Rectal smooth muscle tissue (tissue), 1 donor: ENCODE data around the gene OSBPL6.
"Not testable (repeated sequence)": the region's sequence is repeated elsewhere in the genome, so short reads cannot be mapped to it uniquely, and the experiment has no call there.

Experiments
- H3K27ac ChIP-seq: one replicate; pipeline ENCODE4 v1.7.0; 2013; ENCODE audit warnings: low read depth, low read length, inconsistent platforms
- H3K27me3 ChIP-seq: one replicate; pipeline ENCODE4 v1.7.0; 2013; ENCODE audit warnings: low read length; ENCODE audit not compliant: control insufficient read depth, insufficient read depth
- H3K36me3 ChIP-seq: one replicate; pipeline ENCODE4 v1.7.0; 2013; ENCODE audit warnings: low read length; ENCODE audit not compliant: control insufficient read depth, insufficient read depth
- H3K4me1 ChIP-seq: one replicate; pipeline ENCODE4 v1.7.0; 2013; ENCODE audit warnings: low read length; ENCODE audit not compliant: control insufficient read depth, insufficient read depth
- H3K4me3 ChIP-seq: one replicate; pipeline ENCODE4 v1.7.0; 2013; ENCODE audit warnings: low read length
- H3K9ac ChIP-seq: one replicate; pipeline ENCODE4 v1.7.0; 2013; ENCODE audit warnings: low read length

The OSBPL6 gene

GRCh38 chr2:178301649-178302238 lies 107.4 kb downstream of the OSBPL6 start:
- H3K27me3 ChIP-seq, result no peaks in the 10 kb centered on the region
- H3K4me3 ChIP-seq, result no peak overlapping the region
- H3K9ac ChIP-seq, result no peak overlapping the region
- H3K36me3 ChIP-seq, result no peaks in the 10 kb centered on the region
- H3K4me1 ChIP-seq, result no peaks in the 10 kb centered on the region
- H3K27ac ChIP-seq, result no peak overlapping the region

- H3K36me3 ChIP-seq, result no peaks in the 10 kb centered on the region
- no peak overlapping the region for H3K27ac ChIP-seq
- H3K9ac ChIP-seq, result no peak overlapping the region
- no peak overlapping the region for H3K4me3 ChIP-seq
- no peaks in the 10 kb centered on the region for H3K27me3 ChIP-seq
- no peaks in the 10 kb centered on the region for H3K4me1 ChIP-seq
Measured at GRCh38 chr2:178304333-178304732, 110.0 kb downstream of the OSBPL6 start.

GRCh38 chr2:178306352-178307073 lies 112.2 kb downstream of the OSBPL6 start:
- no peak overlapping the region for H3K27ac ChIP-seq
- H3K27me3 ChIP-seq, result no peaks in the 10 kb centered on the region
- H3K4me3 ChIP-seq, result no peak overlapping the region
- H3K9ac ChIP-seq, result no peak overlapping the region
- H3K36me3 ChIP-seq, result no peaks in the 10 kb centered on the region
- H3K4me1 ChIP-seq, result no peaks in the 10 kb centered on the region

GRCh38 chr2:178307650-178308049 lies 113.3 kb downstream of the OSBPL6 start:
- Histone ChIP-seq H3K9ac (no peak overlapping the region), H3K36me3 (no peaks in the 10 kb centered on the region), H3K4me3 (no peak overlapping the region), H3K27ac (no peak overlapping the region), H3K27me3 (no peaks in the 10 kb centered on the region), H3K4me1 (no peaks in the 10 kb centered on the region)

GRCh38 chr2:178309541-178309940 lies 115.2 kb downstream of the OSBPL6 start:
- Histone ChIP-seq H3K27me3 (no peaks in the 10 kb centered on the region), H3K4me3 (no peak overlapping the region)

GRCh38 chr2:178315078-178315477 lies 120.8 kb downstream of the OSBPL6 start:
- no peak overlapping the region for H3K9ac ChIP-seq
- no peak overlapping the region for H3K27ac ChIP-seq
- no peak overlapping the region for H3K4me3 ChIP-seq
- H3K27me3 ChIP-seq, result no peaks in the 10 kb centered on the region
- no peaks in the 10 kb centered on the region for H3K4me1 ChIP-seq
- H3K36me3 ChIP-seq, result no peaks in the 10 kb centered on the region

More at GRCh38 chr2:178309541-178309940, 115.2 kb downstream of the OSBPL6 start:
- H3K36me3 ChIP-seq, result no peaks in the 10 kb centered on the region
- H3K4me1 ChIP-seq, result no peaks in the 10 kb centered on the region
- H3K27ac ChIP-seq, result no peak overlapping the region
- H3K9ac ChIP-seq, result no peak overlapping the region

GRCh38 chr2:178315488-178315948 lies 121.2 kb downstream of the OSBPL6 start:
- Histone ChIP-seq H3K27me3 (no peaks in the 10 kb centered on the region), H3K4me3 (no peak overlapping the region), H3K36me3 (no peaks in the 10 kb centered on the region), H3K9ac (no peak overlapping the region), H3K4me1 (no peaks in the 10 kb centered on the region), H3K27ac (no peak overlapping the region)

- Histone ChIP-seq H3K36me3 (no peaks in the 10 kb centered on the region), H3K4me1 (no peaks in the 10 kb centered on the region), H3K9ac (no peak overlapping the region), H3K27ac (no peak overlapping the region), H3K27me3 (no peaks in the 10 kb centered on the region), H3K4me3 (no peak overlapping the region)
Measured at GRCh38 chr2:178317811-178318210, 123.5 kb downstream of the OSBPL6 start.

GRCh38 chr2:178320011-178320585 lies 125.8 kb downstream of the OSBPL6 start:
- Histone ChIP-seq H3K4me3 (no peak overlapping the region), H3K4me1 (no peaks in the 10 kb centered on the region), H3K27me3 (no peaks in the 10 kb centered on the region), H3K27ac (no peak overlapping the region), H3K36me3 (no peaks in the 10 kb centered on the region), H3K9ac (no peak overlapping the region)

- H3K4me3 ChIP-seq, result no peak overlapping the region
- H3K4me1 ChIP-seq, result no peaks in the 10 kb centered on the region
- H3K9ac ChIP-seq, result no peak overlapping the region
- H3K27me3 ChIP-seq, result no peaks in the 10 kb centered on the region
- H3K36me3 ChIP-seq, result no peaks in the 10 kb centered on the region
- H3K27ac ChIP-seq, result no peak overlapping the region
Measured at GRCh38 chr2:178322068-178322467, 127.8 kb downstream of the OSBPL6 start.

- not testable (repeated sequence) for H3K9ac ChIP-seq, H3K36me3 ChIP-seq, H3K27me3 ChIP-seq, H3K4me3 ChIP-seq, H3K27ac ChIP-seq, H3K4me1 ChIP-seq
Measured at GRCh38 chr2:178323331-178323730, 129.0 kb downstream of the OSBPL6 start.

GRCh38 chr2:178324077-178324476 lies 129.8 kb downstream of the OSBPL6 start:
- no peak overlapping the region for H3K27ac ChIP-seq
- no peak overlapping the region for H3K9ac ChIP-seq
- H3K27me3 ChIP-seq, result no peaks in the 10 kb centered on the region
- no peaks in the 10 kb centered on the region for H3K4me1 ChIP-seq
- no peak overlapping the region for H3K4me3 ChIP-seq
- no peaks in the 10 kb centered on the region for H3K36me3 ChIP-seq

- H3K27me3 ChIP-seq, result no peaks in the 10 kb centered on the region
- no peak overlapping the region for H3K27ac ChIP-seq
- no peaks in the 10 kb centered on the region for H3K36me3 ChIP-seq
- no peak overlapping the region for H3K9ac ChIP-seq
- no peaks in the 10 kb centered on the region for H3K4me1 ChIP-seq
- H3K4me3 ChIP-seq, result no peak overlapping the region
Measured at GRCh38 chr2:178325268-178325667, 131.0 kb downstream of the OSBPL6 start.
